Endothelial cell of umbilical vein (primary cell): ENCODE data around the gene LRRC27. TPM values are rescaled to one million over a fixed set of nuclear protein-coding genes. Genes with fewer than 3 reads are reported as not detected.

Experiments used
- BruUV-seq: library from RNA; stranded (reverse); fragments of 400-500 nt; replicated peaks from 2 replicates; lab custom pipeline; 2021; lab: Mats Ljungman, UMichigan
- CTCF ChIA-PET: fragments of 300-600, 350-600 bp; sonication (Branson Sonifier 250); formaldehyde crosslinking; loops from one replicate; lab custom pipeline; 2021; ENCODE audit warnings: antibody characterized with exemption, inconsistent platforms; lab: Charles Lee
- POLR2A ChIA-PET: fragments of 300-600, 350-600 bp; sonication (Branson Sonifier 250); formaldehyde crosslinking; loops from one replicate; lab custom pipeline; 2021; ENCODE audit warnings: antibody characterized with exemption, inconsistent platforms; lab: Charles Lee
- DNase-seq: peaks from one replicate; pipeline ENCODE4 v3.0.0-alpha.2; 2011; ENCODE audit warnings: low read depth, low spot score
- FAIRE-seq: peaks from 2 replicates; lab custom pipeline; 2011; peaks lifted over from hg19 to GRCh38; lab: Jason Lieb, UNC
- H2AFZ ChIP-seq: 2 replicates; pipeline ENCODE4 v1.6.0; 2012; ENCODE audit warnings: low read depth, low read length, control low read depth, inconsistent platforms
- H3K27ac ChIP-seq: 2 replicates; pipeline ENCODE4 v1.5.1; 2011; ENCODE audit warnings: low read depth, mild to moderate bottlenecking, control low read depth, low read length, moderate library complexity; ENCODE audit not compliant: insufficient read depth
- H3K27me3 ChIP-seq, 2 experiments: 2 replicates each; pipeline versions ENCODE4 v1.6.0 to v1.6.1; 2011; ENCODE audit warnings: low read length in 2 of 2, mixed read lengths in 1 of 2; ENCODE audit not compliant: control insufficient read depth in 2 of 2, insufficient read depth in 2 of 2
- H3K36me3 ChIP-seq, 2 experiments: 2 replicates in 1 of 2; 3 replicates in 1 of 2; pipeline ENCODE4 v1.5.1; 2011; ENCODE audit warnings: low read length in 2 of 2, mild to moderate bottlenecking in 1 of 2, moderate library complexity in 1 of 2; ENCODE audit not compliant: control insufficient read depth in 2 of 2, insufficient read depth in 2 of 2; ENCODE audit errors: extremely low read depth in 1 of 2
- H3K4me1 ChIP-seq: 3 replicates; pipeline ENCODE4 v1.5.1; 2011; ENCODE audit warnings: mild to moderate bottlenecking, low read length; ENCODE audit not compliant: control insufficient read depth, insufficient read depth; ENCODE audit errors: extremely low read depth
- H3K4me2 ChIP-seq: 2 replicates; pipeline ENCODE4 v1.6.1; 2011; ENCODE audit warnings: low read length, control low read depth, mixed read lengths; ENCODE audit not compliant: insufficient read depth
- H3K4me3 ChIP-seq, 3 experiments: fragments of 200-600 bp in 1 of 3; sonication (generic), shearing (Covaris generic) in 1 of 3; replicated peaks in 1 of 3; 2 replicates each; pipeline ENCODE4 v1.5.1; 2011 to 2016; ENCODE audit warnings: control low read depth in 3 of 3, low read length in 3 of 3, mild to moderate bottlenecking in 2 of 3, inconsistent platforms in 1 of 3, low read depth in 1 of 3, moderate library complexity in 1 of 3; ENCODE audit not compliant: insufficient read depth in 1 of 3
- H3K79me2 ChIP-seq: 2 replicates; pipeline ENCODE4 v1.6.0; 2012; ENCODE audit warnings: low read length, inconsistent platforms; ENCODE audit not compliant: control insufficient read depth, insufficient read depth
- H3K9ac ChIP-seq: replicated peaks from 2 replicates; pipeline ENCODE3; 2011; ENCODE audit warnings: low read length, control low read depth; ENCODE audit not compliant: insufficient read depth; ENCODE audit errors: extremely low read depth
- H3K9me1 ChIP-seq: replicated peaks from 3 replicates; pipeline ENCODE4 v1.6.0; 2011; ENCODE audit warnings: mild to moderate bottlenecking, low read length; ENCODE audit not compliant: control insufficient read depth, insufficient read depth; ENCODE audit errors: extremely low read depth
- H3K9me3 ChIP-seq: replicated peaks from 2 replicates; pipeline ENCODE4 v1.5.1; 2012; ENCODE audit warnings: low read length, inconsistent platforms; ENCODE audit not compliant: control insufficient read depth, insufficient read depth
- H4K20me1 ChIP-seq: replicated peaks from 2 replicates; pipeline ENCODE3; 2011; ENCODE audit warnings: mild to moderate bottlenecking, low read length; ENCODE audit not compliant: control insufficient read depth, insufficient read depth; ENCODE audit errors: extremely low read depth
- EZH2 ChIP-seq: IDR thresholded peaks from 2 replicates; pipeline ENCODE4 v1.6.1; 2012; ENCODE audit warnings: borderline replicate concordance, low read depth, mild to moderate bottlenecking, moderate library complexity, low read length, inconsistent platforms; ENCODE audit not compliant: severe bottlenecking
- GATA2 ChIP-seq: IDR thresholded peaks from 2 replicates; pipeline ENCODE4 v1.7.0; 2011; ENCODE audit warnings: low read depth, mild to moderate bottlenecking, moderate library complexity, mixed read lengths, low read length; ENCODE audit not compliant: insufficient read length, insufficient read depth
- JUN ChIP-seq: IDR thresholded peaks from 2 replicates; pipeline ENCODE4 v1.6.1; 2011; ENCODE audit warnings: borderline replicate concordance, low read depth; ENCODE audit not compliant: insufficient read length, insufficient read depth
- POLR2AphosphoS5 ChIP-seq: IDR thresholded peaks from 2 replicates; pipeline ENCODE4 v1.6.1; 2012; ENCODE audit warnings: low read depth, mild to moderate bottlenecking, control low read depth, low read length, moderate library complexity; ENCODE audit not compliant: insufficient read depth
- dilution Hi-C: fragments of 300-500 bp; cut with MboI; formaldehyde crosslinking; loops from one replicate; pipeline ENCODE4 v1.15.0; 2019; ENCODE audit warnings: low sequenced_read_pairs; ENCODE audit not compliant: extremely low pct_ligation_motif_present
- intact Hi-C: fragments of 100-400 bp; cut with micrococcal nuclease; formaldehyde crosslinking; loops from one replicate; pipeline ENCODE4 v1.10.0; 2022
- polyA plus RNA-seq, 4 experiments: library from polyadenylated mRNA; depleted of rRNA in 3 of 4; stranded (reverse) in 3 of 4; unstranded in 1 of 4; fragments of >200 nt; gene quantifications; 2 replicates each; pipeline versions ENCODE4 v1.2.1 to v1.2.3, GENCODE V29; 2011 to 2012; ENCODE audit warnings: missing spikeins in 1 of 4
- total RNA-seq: library from RNA; stranded (reverse); gene quantifications from 2 replicates; pipeline ENCODE4 v1.2.3, GENCODE V29; 2021
- TF ChIP-seq, protein P1 (sequence below), 2 donors: IDR thresholded peaks; 1 replicate in 1 of 2; 2 replicates in 1 of 2; pipeline ENCODE4 v1.5.1; 2011; ENCODE audit warnings: low read length in 2 of 2, mild to moderate bottlenecking in 2 of 2, moderate library complexity in 2 of 2, control low read depth in 1 of 2, inconsistent platforms in 1 of 2, low read depth in 1 of 2; ENCODE audit not compliant: insufficient read depth in 1 of 2; ENCODE audit errors: extremely low read depth in 1 of 2

The LRRC27 gene
- total and polyA plus RNA-seq, 2 donors (not counting 3 experiments of a cell fraction or from before 2014, with no cell fraction given), result 8.3 to 13.6 TPM

DNA sequence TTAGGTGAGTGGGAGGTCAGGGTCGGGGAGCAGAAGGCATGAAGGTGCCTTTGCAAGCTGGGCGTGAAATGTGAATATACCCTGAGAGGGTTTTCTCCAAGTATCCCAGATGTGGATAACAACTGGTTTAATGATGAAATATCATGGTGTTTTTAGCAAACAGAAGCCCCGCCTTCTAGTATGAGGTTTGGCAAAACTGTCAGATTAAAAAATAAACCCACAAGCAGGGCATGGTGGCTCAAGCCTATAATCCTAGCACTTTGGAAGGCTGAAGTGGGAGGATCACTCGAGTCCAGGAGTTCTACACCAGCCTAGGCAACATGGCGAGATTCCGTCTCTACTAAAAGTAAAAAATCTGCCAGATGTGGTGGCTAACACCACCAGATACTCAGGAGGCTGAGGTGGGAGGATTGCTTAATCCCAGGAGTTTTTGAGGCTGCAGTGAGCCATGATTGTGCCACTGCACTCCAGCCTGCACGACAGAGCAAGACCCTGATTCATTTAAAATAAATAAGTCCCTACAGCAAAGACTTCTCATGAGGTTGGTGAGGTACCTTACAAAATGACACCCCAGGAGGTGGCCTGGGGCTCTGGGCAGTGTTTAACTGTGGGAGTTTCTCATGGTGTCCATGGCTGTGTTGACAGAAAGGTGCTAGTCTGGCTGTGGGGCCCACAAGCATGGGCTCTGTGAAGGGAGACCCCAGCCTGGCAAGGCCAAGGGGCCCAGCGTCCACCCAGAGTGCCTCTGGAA, 58.4 kb downstream of the LRRC27 start:
- DNase-seq (no peak), FAIRE-seq (no peak)
- Histone ChIP-seq H3K9me1 (no peaks in the 10 kb centered on the region), H3K9ac (no peak overlapping the region), H3K36me3 (no peaks in the 10 kb centered on the region), H3K27ac (no peak overlapping the region), H3K9me3 (no peaks in the 10 kb centered on the region), H3K27me3 (no peaks in the 10 kb centered on the region), H3K4me2 (no peak overlapping the region), H3K79me2 (no peaks in the 10 kb centered on the region), H2AFZ (no peak overlapping the region), H4K20me1 (no peaks in the 10 kb centered on the region), H3K4me1 (no peaks in the 10 kb centered on the region), H3K4me3 (no peak overlapping the region)
- dilution Hi-C loops, result no loop called here
- POLR2A ChIA-PET, result no interaction called here
- CTCF ChIA-PET, result no interaction called here
- TF ChIP-seq, protein P1, sequence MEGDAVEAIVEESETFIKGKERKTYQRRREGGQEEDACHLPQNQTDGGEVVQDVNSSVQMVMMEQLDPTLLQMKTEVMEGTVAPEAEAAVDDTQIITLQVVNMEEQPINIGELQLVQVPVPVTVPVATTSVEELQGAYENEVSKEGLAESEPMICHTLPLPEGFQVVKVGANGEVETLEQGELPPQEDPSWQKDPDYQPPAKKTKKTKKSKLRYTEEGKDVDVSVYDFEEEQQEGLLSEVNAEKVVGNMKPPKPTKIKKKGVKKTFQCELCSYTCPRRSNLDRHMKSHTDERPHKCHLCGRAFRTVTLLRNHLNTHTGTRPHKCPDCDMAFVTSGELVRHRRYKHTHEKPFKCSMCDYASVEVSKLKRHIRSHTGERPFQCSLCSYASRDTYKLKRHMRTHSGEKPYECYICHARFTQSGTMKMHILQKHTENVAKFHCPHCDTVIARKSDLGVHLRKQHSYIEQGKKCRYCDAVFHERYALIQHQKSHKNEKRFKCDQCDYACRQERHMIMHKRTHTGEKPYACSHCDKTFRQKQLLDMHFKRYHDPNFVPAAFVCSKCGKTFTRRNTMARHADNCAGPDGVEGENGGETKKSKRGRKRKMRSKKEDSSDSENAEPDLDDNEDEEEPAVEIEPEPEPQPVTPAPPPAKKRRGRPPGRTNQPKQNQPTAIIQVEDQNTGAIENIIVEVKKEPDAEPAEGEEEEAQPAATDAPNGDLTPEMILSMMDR (IDR thresholded peaks at IDR 0.05; ENCODE audit: extremely low read depth in 1 of 2, insufficient read depth in 1 of 2, low read depth in 1 of 2, low read length in 2 of 2), result no peak
- TF ChIP-seq JUN, result no peak
- TF ChIP-seq POLR2AphosphoS5, result no peak
- no peak for TF ChIP-seq EZH2
- no peak for TF ChIP-seq GATA2
- intact Hi-C loops, result no loop called here
- no TSS peak for BruUV-seq
